Subcutaneous adipose tissue (tissue), 4 donors: ENCODE results near the gene SS18L1. TPM values are rescaled to one million over a fixed set of nuclear protein-coding genes. Genes with fewer than 3 reads are reported as not detected.

ENCODE experiments used
- CTCF ChIP-seq: fragments of 450-650 bp; IDR thresholded peaks from one replicate; pipeline ENCODE4 v1.5.1; 2016; ENCODE audit warnings: low read depth, mild to moderate bottlenecking, control low read depth, antibody characterized with exemption, moderate library complexity
- total RNA-seq, 4 donors: library from RNA; depleted of rRNA; stranded (reverse); fragments of >200 nt; gene quantifications; one replicate each; pipeline ENCODE4 v1.1.0, GENCODE V29; 2016

SS18L1 gene
- total RNA-seq, 4 donors from 2014 or later: 10.3 to 18.3 (median 12.9) TPM

- no peak for TF ChIP-seq CTCF
Measured at GRCh38 chr20:62178316-62179161, 35.0 kb downstream of the SS18L1 start.

GRCh38 chr20:62179162-62179504, 35.6 kb downstream of the SS18L1 start:
- TF ChIP-seq CTCF: no peak

- no peak for TF ChIP-seq CTCF
Measured at GRCh38 chr20:62181808-62182207, 38.2 kb downstream of the SS18L1 start.

- no peak for TF ChIP-seq CTCF
Measured at GRCh38 chr20:62182469-62183425, 39.2 kb downstream of the SS18L1 start, which contains the start of gene MTG2. Gene MTG2 (plus strand): TSS chr20:62183028. CDS start chr20:62193421, 10,393 bp downstream.

GRCh38 chr20:62183426-62184142, 40.0 kb downstream of the SS18L1 start:
- no peak for TF ChIP-seq CTCF

- TF ChIP-seq CTCF: no peak
Measured at GRCh38 chr20:62186096-62186426, 42.5 kb downstream of the SS18L1 start.
